ENCODE measurements around the gene HIPK4.
A peak's percentile ranks its signal among the peaks of the same experiment; 100 is the strongest.
"Not testable (repeated sequence)": the region's sequence is repeated elsewhere in the genome, so short reads cannot be mapped to it uniquely, and the experiment has no call there.

HIPK4 gene

DNA sequence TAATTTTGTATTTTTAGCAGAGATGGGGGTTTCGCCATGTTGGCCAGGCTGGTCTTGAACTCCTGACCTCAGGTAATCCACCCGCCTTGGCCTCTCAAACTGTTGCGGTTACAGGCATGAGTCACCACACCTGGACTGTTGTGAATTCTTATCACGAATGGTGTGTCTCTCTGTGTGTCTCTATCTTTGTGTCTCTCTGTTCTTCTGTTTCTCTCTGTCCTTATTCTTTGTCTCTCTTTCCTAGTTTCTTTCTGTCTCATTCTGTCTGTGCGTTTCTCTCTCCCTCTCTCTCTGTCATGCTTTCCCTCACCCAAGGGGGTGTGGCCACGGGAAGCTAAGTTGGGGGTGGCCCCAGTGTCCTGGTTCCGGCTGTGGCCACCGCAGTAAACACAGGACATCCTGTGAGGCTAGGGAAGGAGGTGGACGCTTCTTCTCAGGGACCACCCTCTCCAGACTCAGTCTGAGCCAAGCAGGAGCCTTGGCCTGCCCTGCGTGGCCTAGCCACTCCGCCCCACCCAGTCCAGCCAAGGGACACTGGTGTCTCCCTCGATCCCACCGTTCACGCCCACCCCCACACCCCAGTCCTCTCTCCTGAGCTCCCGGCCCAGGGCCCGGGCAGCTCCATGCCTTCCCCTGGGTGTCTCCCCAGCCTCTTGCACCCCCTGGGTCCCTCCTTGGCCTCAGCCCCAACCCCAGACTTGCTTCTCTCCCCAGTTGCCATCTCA, 27.1 kb upstream of the HIPK4 start:
- no peak for DNase-seq

DNA sequence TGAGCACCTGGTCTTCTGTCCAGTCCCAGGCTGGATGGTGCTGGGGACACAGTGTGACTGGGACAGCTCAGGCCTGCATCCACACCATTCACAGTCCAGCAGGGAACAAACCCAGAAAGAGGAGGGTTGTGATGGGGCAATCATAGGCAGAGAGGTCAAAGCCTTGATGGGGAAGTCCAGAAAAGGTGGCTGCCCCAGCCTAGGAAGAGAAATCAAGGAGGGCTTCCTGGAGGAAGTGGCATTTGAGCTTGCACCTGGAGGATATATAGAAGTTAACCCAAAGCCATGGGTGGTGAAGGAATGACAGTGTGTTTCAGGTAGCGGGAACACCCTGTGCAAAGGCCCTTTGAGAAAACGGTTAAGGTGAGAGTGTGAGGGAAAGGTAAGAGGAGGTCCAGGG, 25.8 kb upstream of the HIPK4 start:
- no peak for DNase-seq

DNA sequence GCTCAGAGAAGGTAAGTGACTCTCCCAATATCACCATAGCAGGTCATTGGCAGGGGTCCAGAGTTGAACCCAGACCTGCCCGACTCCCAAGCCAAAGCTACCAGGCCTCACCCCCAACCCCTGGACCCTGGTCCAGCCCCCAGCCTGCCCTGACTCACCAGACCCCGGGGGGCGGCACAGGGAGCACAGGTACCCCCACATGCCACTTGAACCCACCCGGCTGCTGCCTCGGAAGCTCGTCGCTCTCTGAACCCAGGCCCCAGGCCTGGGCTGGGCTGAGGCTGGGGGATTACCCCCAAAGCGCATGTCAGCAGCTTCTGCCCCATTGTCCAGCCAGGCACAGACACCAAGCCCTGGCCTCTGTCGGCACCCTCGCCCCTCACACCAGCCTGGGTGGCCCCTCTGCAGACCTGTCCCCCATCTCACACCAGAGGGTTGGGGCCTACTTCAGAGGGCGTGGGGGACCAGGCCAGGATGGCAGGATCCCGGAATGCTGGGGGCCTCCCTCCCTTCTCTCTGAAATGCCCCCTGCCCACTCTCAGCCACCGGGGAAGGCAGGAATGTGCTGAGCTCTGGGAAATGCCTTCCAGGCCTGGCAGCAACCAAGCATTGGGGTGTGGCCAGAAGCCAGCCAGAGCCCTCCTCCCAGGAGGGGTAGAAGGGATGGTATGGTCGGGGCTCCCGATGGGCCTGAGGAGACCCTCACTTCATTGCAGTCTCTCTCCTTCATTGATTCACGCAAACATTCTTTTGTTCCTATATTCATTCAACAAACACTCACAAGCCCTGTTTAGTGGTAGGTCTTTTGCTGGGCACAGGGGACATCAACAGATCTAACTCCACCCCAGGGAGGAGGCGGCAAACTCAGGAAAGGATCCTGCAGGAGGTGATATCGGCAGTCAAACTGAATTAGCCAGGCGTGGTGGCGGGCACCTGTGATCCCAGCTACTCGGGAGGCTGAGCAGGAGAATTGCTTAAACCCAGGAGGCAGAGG, 24.9 kb upstream of the HIPK4 start:
- no peak for DNase-seq

DNA sequence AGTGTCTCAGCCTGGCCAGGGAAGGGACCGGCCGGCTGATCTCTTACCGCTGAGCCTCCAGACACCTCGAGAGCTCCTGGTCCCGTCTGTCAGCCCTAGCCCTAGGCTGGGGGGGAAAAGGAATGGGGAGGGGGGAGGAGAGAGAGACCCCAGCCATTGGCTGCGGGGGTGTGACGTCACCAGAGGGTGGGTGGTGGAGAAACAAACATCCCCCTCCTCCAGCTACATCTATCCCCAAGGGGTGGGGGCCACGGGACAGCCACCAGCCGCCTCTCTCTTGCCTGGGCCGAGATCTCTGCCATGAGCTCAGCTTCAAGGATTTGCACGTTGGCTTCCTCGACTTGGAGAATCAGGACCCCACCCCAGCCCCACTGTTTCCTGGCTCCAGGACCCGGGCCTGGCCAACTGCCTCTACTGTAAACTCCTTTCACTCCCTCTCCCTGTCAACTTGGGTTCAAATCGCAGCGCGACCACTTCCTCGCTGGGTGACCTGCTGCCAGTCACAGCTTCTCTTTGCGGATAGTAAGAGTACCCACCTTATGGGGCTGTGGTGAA, 23.4 kb upstream of the HIPK4 start, which contains the start of gene PRX:
Gene PRX (minus strand): TSS at position 88 of the 555 bp plus-strand sequence. CDS start 5,446 bp downstream, outside the sequence.
- DNase-seq: no peak

DNA sequence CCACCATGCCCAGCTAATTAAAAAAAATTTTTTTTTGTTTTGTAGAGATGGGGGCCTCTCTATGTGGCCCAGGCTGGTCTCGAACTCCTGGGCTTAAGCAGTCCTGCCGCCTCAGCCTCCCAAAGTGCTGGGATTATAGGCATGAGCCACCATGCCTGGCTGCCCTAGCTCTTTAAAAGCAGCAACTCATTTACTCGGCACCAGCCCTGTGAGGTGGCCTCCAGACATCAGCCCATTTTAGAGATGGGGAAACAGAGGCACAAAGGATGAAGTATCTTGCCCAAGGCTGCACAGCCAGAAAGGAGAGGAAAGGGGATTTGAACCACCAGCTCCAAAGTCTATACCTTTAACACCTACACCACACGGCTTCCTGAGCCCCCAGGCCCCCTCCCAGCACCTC, 22.9 kb upstream of the HIPK4 start:
- no peak for DNase-seq

DNA sequence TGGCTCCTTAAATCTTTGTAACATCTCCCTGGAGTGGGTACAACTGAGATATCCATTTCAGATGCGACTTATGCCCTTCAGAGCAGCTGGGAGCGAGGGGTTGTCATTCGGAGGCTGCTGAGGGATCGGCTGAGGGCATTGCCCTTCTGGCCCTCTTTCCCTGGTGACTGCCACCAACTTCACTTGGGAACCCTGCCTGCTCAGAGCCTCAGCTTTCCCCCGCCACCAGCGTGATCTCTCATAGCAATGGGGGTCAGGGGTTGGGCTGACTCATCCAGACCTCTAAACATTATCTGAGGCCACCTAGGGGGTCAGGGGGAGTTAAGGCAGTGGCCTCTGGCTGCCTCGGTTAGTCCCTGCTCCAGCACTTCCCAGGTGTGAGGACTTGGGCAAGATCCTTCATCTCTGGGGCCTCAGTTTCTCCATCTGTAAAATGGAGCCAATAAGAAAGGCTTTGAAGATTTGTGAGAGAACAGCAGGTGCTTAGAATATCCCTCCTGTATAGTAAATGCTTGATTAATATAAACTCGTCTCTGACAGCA, 22.0 kb upstream of the HIPK4 start:
- no peak for DNase-seq

DNA sequence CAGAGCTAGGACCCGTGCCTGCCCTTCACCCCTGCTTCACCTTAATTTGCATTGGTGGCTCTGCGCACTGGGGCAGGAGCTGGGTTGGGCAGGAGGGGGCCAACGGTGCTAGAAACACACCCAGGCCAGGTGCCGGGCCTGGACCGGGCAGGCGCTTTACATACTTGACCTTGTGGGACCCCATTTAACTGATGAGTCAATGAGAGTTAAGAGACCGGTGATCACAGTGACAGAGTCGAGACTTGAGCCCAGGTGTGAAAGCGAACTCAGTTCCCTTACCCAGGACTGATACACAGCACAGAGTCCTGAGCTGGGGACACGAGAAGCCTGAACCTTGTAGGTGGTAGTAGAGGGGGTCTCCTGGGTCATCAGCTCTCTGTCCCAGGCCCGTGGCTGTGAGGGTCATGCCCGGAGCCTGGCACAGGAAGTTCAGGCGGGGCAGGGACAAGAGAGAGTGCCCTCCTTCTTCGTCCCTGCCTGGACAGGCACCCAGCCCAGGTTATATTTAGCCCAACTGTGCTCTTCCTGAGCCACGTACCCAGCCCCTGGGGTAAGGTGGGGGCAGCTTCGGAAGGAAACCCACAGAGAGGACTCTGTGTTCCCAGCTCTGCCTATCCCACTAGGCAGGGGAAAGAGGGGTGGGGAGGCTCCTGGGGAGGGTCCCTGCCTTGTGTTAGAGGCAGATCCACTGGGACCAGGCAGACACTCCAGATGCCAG, 21.3 kb upstream of the HIPK4 start:
- no peak for DNase-seq

DNA sequence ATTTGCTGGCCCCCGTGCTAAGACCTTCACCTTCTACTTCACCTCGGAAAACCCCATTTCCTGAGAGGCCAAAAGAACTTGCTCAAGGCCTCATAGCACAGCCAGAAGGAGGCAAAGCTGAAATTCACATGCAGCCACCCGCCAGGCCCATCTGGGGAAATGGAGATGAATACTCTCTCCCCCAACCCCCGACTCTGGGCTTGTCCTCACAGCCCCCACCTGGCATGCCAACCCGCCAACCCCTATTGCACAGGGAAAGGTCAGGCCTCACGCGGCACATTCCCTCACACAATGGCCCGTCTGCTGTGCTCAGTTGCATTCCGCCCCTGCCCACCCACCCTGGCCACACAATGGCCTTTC, 20.0 kb upstream of the HIPK4 start:
- DNase-seq: no peak

DNA sequence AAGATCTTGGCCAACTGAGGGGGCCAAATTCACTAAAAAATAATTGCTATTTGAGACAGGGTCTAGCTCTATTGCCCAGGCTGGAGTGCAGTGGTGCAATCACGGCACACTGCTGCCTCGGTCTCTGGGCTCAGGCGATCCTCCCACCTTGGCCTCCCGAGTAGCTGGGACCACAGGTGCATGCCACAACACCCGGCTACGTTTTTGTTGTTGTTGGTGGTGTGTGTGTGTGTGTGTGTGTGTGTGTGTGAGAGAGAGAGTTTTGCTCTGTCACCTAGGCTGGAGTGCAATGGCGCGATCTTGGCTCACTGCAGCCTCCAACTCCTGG, 18.6 kb upstream of the HIPK4 start:
- not testable (repeated sequence) for DNase-seq

DNA sequence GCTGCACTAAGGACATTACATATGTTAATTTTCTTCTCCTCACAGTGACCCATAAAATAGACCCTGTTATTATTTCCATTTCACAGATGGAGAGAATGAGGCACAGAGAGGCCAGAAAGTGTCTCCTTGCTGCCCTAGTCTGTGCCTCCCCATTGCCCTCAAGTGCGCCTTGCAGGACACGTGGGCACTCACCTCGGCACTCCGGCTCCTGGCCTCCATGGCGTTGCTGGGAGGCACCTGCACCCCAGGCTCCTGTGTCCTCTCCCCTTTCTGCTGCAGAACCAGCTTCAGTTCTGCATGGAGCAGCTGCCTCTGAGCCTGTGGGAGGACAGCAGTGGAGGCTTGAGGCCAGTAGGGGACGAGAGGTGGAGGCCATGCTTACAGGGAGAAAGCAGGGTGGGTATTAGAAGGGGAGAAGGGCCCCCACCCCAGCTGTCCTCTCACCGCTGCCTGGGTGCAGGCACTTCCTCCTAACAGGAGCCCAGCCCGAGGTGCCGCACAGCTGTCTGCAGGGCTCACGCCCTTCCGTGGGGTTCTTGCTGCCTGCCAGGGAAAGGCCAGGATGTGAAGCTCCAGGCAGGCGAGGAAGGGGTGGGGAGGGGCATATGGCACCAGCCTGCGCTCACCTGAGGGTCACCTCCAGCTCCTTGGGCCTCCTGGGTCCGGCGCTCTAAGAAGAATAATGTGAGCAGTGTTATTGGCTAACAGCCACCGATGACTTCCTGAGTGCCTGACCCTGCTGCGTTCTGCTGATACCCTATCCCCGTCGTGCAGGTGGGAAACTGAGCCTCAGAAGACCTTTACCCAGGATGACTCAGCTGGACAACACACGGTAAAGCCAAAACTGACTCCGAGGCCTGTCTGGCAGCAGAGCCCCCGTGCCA, 18.0 kb upstream of the HIPK4 start:
- DNase-seq: no peak

DNA sequence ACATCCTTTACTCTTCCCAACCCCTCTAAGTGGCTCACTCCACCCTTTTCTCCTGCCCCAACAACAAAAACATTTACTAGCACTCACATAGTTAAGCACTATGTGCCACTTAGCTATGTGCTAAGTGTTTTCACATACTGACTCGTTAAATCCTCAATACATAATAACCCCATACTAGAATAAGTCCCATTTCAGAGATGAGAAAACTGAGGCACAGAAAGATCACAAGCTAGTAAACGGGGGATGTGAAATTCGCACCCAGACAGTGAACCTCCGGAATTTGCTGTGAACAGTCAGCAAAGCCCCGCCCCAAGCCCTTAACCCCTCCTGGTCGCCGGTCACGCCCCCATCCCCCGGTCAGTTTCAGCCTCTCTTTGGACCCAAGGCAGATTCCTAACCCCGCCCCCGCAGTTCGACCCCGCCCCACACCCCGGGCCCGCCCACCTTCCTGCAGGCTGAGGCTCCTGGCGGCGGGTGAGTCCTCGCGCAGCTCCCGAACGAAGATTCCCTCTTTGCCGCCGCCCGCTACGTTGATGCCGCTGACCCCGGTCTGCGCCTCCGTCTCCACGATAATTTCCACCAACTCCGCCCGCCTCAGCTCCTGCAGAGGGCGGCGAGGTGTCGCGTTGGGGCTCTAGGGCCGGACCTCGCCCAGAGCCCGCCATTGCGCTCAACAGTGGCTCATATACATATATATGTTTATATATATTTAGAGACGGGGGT, 13.4 kb upstream of the HIPK4 start:
- DNase-seq: peak; percentile 8

DNA sequence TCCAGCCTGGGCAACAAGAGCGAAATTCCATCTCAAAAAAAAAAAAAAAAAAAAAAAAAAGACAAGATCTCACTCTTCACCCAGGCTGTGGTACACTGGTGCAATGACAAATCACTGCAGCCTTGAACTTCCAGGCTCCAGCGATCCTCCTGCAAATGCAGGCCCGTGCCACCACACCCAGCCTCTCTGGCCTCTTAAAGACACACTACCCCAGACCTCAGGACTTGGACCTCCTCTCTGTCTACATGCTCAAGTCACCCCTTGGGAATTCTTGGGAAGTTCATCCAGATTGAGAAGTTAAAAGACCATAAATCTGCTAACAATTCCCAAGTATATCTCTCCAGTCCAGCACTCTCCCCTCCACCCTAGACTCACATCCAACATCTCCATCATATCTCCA, 10.6 kb upstream of the HIPK4 start:
- DNase-seq: no peak

DNA sequence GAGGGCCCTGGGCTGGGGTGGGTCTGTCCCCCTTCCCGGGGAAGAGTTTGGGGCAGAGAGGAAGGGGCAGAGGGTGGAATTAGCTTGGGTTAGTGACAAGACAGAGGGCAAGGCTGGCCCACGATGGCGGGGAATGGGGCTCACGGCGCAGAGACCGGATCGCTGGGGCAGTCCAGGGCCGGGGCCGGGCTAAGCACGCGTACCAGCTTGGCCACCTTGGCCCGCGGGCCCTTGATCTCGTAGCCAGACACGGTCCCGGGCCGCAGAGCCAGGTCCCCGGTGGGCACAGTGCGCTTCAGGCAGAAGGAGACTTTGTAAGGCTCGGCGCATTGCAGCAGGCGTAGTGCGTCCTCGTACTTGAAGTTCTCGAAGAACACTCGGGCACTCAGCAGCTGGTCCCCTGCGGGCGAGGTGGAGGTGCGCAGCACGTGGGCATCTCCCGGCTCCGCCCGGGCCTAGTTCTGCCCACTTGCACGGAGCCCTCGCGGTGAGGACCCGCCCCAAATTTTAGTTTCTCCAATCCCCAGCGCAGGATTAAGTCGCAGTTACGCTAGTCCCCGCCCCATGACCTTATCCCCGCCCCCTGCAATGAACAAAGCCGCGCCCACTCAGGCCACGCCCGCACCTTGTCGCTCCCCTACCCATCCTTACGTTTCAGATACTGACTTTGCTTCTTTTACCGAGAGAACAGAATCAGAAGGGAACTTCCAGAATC, 8.6 kb upstream of the HIPK4 start:
- no peak for DNase-seq

DNA sequence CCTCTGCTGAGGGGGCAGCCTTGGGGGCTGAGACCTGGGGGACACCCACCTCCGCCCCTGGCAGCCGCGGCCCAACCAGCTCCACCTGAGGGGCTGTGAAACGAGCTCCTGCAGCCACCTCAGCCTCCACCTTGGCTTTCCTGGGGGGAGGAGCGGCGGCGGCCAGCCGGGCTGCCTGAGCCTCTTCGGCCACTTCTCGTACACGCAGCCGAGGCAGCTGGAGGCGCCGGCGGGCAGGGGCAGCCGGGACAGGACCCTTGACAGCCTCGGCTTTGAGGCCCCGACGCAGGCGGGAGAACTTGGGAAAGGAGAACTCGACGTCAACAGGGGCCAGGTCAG, 7.6 kb upstream of the HIPK4 start:
- no peak for DNase-seq

DNA sequence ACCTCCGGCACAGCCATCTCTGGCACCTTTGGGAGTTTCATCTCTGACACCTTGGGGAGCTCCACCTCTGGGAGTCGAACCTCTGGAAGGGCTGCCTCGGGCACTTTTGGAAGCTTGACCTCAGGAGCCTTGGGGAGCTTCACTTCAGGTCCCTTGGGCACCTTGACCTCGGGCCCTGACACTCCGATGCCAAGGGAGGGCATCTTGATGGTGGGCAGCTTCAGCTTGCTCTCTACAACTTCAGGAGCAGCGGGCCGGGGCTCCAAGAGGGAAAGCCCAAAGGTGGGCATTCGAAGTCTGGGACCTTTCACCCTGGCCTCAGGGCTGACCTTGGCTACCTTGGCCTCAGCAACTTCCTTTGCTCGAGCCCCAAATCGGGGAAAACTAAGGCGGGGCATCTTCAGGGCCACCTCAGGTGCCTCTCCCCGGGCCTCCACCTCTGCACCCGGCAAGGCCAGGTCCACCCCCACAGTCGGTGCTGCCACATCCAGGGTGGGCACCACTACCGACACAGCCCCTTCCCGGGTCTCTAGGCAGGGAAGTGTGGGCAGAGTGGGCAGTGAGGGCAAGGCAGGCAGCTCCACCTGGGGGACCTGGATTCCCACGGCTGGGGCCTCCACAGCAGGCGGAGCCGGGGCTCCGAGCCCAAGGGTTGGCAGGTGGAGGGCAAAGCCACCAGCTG, 7.0 kb upstream of the HIPK4 start:
- no peak for DNase-seq

DNA sequence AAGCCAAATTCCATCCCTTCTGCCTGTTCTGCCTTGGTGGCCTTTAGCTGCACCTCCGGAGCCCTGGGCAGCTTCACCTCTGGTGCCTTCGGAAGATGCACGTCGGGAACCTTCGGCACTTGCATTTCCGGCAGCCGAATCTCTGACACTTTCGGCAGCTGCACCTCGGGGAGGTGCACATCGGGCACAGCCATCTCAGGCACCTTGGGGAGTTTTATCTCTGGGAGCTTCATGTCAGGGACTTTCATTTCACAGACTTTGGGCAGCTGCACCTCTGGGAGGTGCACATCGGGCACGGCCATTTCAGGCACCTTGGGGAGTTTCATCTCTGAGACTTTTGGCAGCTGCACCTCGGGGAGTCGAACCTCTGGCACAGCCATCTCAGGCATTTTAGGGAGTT, 6.0 kb upstream of the HIPK4 start:
- DNase-seq: no peak

DNA sequence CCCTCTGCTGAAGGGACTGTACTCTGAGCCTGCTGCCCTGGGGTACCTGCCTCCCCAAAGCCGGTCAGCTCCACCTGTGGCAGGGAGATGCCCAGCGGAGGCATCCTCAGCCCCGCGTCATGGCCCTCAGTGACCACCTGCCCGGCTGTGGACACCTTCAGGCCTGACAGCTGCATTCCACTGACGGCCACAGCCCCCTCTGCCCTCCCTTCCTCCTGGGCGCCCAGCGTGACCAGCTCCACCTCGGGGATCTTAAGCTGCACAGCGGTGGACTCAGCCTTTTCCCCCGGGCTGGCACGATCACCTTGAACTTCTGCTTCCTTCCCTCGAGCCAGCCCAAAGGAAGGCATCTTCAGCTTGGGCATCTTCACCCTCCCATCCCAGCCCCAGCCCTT, 4.8 kb upstream of the HIPK4 start:
- no peak for DNase-seq

DNA sequence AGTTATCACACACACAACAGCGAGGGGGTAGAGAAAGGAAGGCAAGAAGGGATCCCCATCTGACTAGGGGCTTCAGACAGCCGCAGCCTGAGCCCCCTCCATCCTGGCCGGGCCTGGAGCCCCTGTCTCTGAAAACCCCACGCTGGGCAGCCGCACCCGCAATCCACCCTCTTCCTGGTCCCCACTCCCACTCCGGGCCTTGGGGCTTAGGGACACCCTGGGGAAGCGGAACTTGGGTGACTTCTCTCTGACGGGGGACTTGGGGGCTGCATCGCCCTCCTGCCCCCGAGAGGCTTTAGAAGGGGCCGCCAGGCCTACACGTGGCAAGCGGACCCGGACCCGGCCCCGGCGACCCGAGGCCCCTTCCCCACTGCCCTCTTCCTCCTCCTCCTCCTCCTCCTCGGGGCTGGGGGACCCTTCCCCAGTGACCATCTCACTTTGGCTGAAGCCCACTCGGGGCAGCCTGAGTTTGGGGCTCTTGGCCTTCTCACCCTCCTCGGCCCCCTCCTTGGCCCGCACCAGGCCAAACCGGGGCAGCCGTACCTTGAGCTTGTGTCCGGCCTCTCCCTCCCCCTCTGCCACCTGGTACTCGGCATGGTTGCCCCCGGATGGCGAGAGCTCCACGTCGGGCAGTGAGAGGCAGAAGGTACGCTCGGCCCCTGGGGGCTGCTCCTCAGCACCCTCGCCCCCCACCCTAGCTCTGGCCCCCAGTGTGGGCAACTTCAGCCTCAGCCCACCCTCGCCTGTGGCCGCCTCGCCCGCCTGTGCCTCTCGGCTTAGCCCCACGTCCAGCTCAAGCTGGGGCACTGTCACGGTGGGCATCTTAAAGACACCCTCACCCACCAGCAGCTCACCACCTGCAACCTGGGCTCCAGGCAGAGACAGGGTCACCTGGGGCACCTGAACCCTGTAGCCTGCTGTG, 4.2 kb upstream of the HIPK4 start:
- DNase-seq: no peak
